ENCODE results near the gene ATP5PB.

Gene ATP5PB

GRCh38 chr1:111491070-111491469 lies 41.8 kb downstream of the ATP5PB start:
- Histone ChIP-seq H3K9me3 (ENCODE audit: control insufficient read depth, low read length) (peaks cover 9% of the 10 kb centered on the region), H3K27me3 (replicated peaks; ENCODE audit: control insufficient read depth, insufficient read depth, low read length) (peaks cover 4% of the 10 kb centered on the region), H3K4me3 (ENCODE audit: low read length) (no peak overlapping the region), H3K36me3 (ENCODE audit: control insufficient read depth, insufficient read depth, low read length, severe bottlenecking) (no peaks in the 10 kb centered on the region), H3K9ac (ENCODE audit: low read length) (no peak overlapping the region), H3K4me1 (ENCODE audit: control insufficient read depth, insufficient read depth, low read length) (no peaks in the 10 kb centered on the region)
- DNase-seq (ENCODE audit: low read depth), result no peak

- DNase-seq (ENCODE audit: low read depth), result no peak
- H3K9me3 ChIP-seq (ENCODE audit: control insufficient read depth, low read length), result peaks cover 14% of the 10 kb centered on the region
- no peaks in the 10 kb centered on the region for H3K36me3 ChIP-seq (ENCODE audit: control insufficient read depth, insufficient read depth, low read length, severe bottlenecking)
- no peak overlapping the region for H3K9ac ChIP-seq (ENCODE audit: low read length)
- H3K4me3 ChIP-seq (ENCODE audit: low read length), result no peak overlapping the region
- peaks cover 18% of the 10 kb centered on the region for H3K27me3 ChIP-seq (replicated peaks; ENCODE audit: control insufficient read depth, insufficient read depth, low read length)
- no peaks in the 10 kb centered on the region for H3K4me1 ChIP-seq (ENCODE audit: control insufficient read depth, insufficient read depth, low read length)
Observed at GRCh38 chr1:111496398-111496797, 47.1 kb downstream of the ATP5PB start.

GRCh38 chr1:111497592-111497991 lies 48.3 kb downstream of the ATP5PB start:
- Histone ChIP-seq H3K9ac (ENCODE audit: low read length) (no peak overlapping the region), H3K27me3 (replicated peaks; ENCODE audit: control insufficient read depth, insufficient read depth, low read length) (peaks cover 18% of the 10 kb centered on the region), H3K36me3 (ENCODE audit: control insufficient read depth, insufficient read depth, low read length, severe bottlenecking) (no peaks in the 10 kb centered on the region), H3K9me3 (ENCODE audit: control insufficient read depth, low read length) (peaks cover 14% of the 10 kb centered on the region), H3K4me3 (ENCODE audit: low read length) (no peak overlapping the region), H3K4me1 (ENCODE audit: control insufficient read depth, insufficient read depth, low read length) (no peaks in the 10 kb centered on the region)
- no peak for DNase-seq (ENCODE audit: low read depth)

- H3K27me3 ChIP-seq (replicated peaks; ENCODE audit: control insufficient read depth, insufficient read depth, low read length), result peaks cover 22% of the 10 kb centered on the region
- H3K9me3 ChIP-seq (ENCODE audit: control insufficient read depth, low read length), result peaks cover 13% of the 10 kb centered on the region
- H3K4me3 ChIP-seq (ENCODE audit: low read length), result no peak overlapping the region
- no peaks in the 10 kb centered on the region for H3K36me3 ChIP-seq (ENCODE audit: control insufficient read depth, insufficient read depth, low read length, severe bottlenecking)
- no peak overlapping the region for H3K9ac ChIP-seq (ENCODE audit: low read length)
- no peak for DNase-seq (ENCODE audit: low read depth)
- H3K4me1 ChIP-seq (ENCODE audit: control insufficient read depth, insufficient read depth, low read length), result no peaks in the 10 kb centered on the region
Observed at GRCh38 chr1:111499026-111499785, 49.9 kb downstream of the ATP5PB start.

- no peak for DNase-seq (ENCODE audit: low read depth)
- H3K27me3 ChIP-seq (replicated peaks; ENCODE audit: control insufficient read depth, insufficient read depth, low read length), result peaks cover 22% of the 10 kb centered on the region
- H3K36me3 ChIP-seq (ENCODE audit: control insufficient read depth, insufficient read depth, low read length, severe bottlenecking), result no peaks in the 10 kb centered on the region
Observed at GRCh38 chr1:111501645-111502044, 52.4 kb downstream of the ATP5PB start.

GRCh38 chr1:111503585-111504060 lies 54.4 kb downstream of the ATP5PB start, which contains the start of the genes ADORA3 and TMIGD3:
TSS of gene ADORA3 (minus strand) at chr1:111503633. CDS start at chr1:111503354, 279 bp downstream.
TSS of gene TMIGD3 (minus strand) at chr1:111503633. CDS start at chr1:111503354, 279 bp downstream.
- peaks cover 13% of the 10 kb centered on the region for H3K4me1 ChIP-seq (ENCODE audit: control insufficient read depth, insufficient read depth, low read length)
- no peaks in the 10 kb centered on the region for H3K9me3 ChIP-seq (ENCODE audit: control insufficient read depth, low read length)
- no peak for DNase-seq (ENCODE audit: low read depth)
- no peaks in the 10 kb centered on the region for H3K36me3 ChIP-seq (ENCODE audit: control insufficient read depth, insufficient read depth, low read length, severe bottlenecking)
- H3K27me3 ChIP-seq (replicated peaks; ENCODE audit: control insufficient read depth, insufficient read depth, low read length), result peaks cover 22% of the 10 kb centered on the region
- no peak within 1 kb of the TSS for H3K4me3 ChIP-seq (ENCODE audit: low read length)
- H3K9ac ChIP-seq (ENCODE audit: low read length), result no peak within 1 kb of the TSS

More at GRCh38 chr1:111501645-111502044, 52.4 kb downstream of the ATP5PB start:
- no peak overlapping the region for H3K4me3 ChIP-seq (ENCODE audit: low read length)
- H3K4me1 ChIP-seq (ENCODE audit: control insufficient read depth, insufficient read depth, low read length), result no peaks in the 10 kb centered on the region
- H3K9ac ChIP-seq (ENCODE audit: low read length), result no peak overlapping the region
- no peaks in the 10 kb centered on the region for H3K9me3 ChIP-seq (ENCODE audit: control insufficient read depth, low read length)

- Histone ChIP-seq H3K9ac (ENCODE audit: low read length) (no peak overlapping the region), H3K36me3 (ENCODE audit: control insufficient read depth, insufficient read depth, low read length, severe bottlenecking) (no peaks in the 10 kb centered on the region), H3K4me3 (ENCODE audit: low read length) (no peak overlapping the region), H3K9me3 (ENCODE audit: control insufficient read depth, low read length) (no peaks in the 10 kb centered on the region), H3K4me1 (ENCODE audit: control insufficient read depth, insufficient read depth, low read length) (peaks cover 15% of the 10 kb centered on the region), H3K27me3 (replicated peaks; ENCODE audit: control insufficient read depth, insufficient read depth, low read length) (peaks cover 22% of the 10 kb centered on the region)
- no peak for DNase-seq (ENCODE audit: low read depth)
Observed at GRCh38 chr1:111504097-111504496, 54.8 kb downstream of the ATP5PB start.

GRCh38 chr1:111505641-111506119 lies 56.4 kb downstream of the ATP5PB start:
- Histone ChIP-seq H3K4me3 (ENCODE audit: low read length) (no peak overlapping the region), H3K9me3 (ENCODE audit: control insufficient read depth, low read length) (no peaks in the 10 kb centered on the region), H3K4me1 (ENCODE audit: control insufficient read depth, insufficient read depth, low read length) (peaks cover 29% of the 10 kb centered on the region), H3K9ac (ENCODE audit: low read length) (no peak overlapping the region), H3K27me3 (replicated peaks; ENCODE audit: control insufficient read depth, insufficient read depth, low read length) (peaks cover 12% of the 10 kb centered on the region), H3K36me3 (ENCODE audit: control insufficient read depth, insufficient read depth, low read length, severe bottlenecking) (no peaks in the 10 kb centered on the region)
- DNase-seq (ENCODE audit: low read depth), result no peak

GRCh38 chr1:111506561-111506960 lies 57.3 kb downstream of the ATP5PB start:
- no peak overlapping the region for H3K9ac ChIP-seq (ENCODE audit: low read length)
- no peaks in the 10 kb centered on the region for H3K9me3 ChIP-seq (ENCODE audit: control insufficient read depth, low read length)
- peaks cover 9% of the 10 kb centered on the region for H3K27me3 ChIP-seq (replicated peaks; ENCODE audit: control insufficient read depth, insufficient read depth, low read length)
- peaks cover 29% of the 10 kb centered on the region for H3K4me1 ChIP-seq (ENCODE audit: control insufficient read depth, insufficient read depth, low read length)
- no peaks in the 10 kb centered on the region for H3K36me3 ChIP-seq (ENCODE audit: control insufficient read depth, insufficient read depth, low read length, severe bottlenecking)
- no peak for DNase-seq (ENCODE audit: low read depth)
- H3K4me3 ChIP-seq (ENCODE audit: low read length), result no peak overlapping the region

GRCh38 chr1:111507411-111508201 lies 58.3 kb downstream of the ATP5PB start:
- DNase-seq (ENCODE audit: low read depth), result no peak
- Histone ChIP-seq H3K4me1 (ENCODE audit: control insufficient read depth, insufficient read depth, low read length) (peaks cover 29% of the 10 kb centered on the region), H3K9ac (ENCODE audit: low read length) (peak overlapping the region; percentile 79), H3K4me3 (ENCODE audit: low read length) (peak overlapping the region; percentile 65), H3K27me3 (replicated peaks; ENCODE audit: control insufficient read depth, insufficient read depth, low read length) (peaks cover 8% of the 10 kb centered on the region), H3K36me3 (ENCODE audit: control insufficient read depth, insufficient read depth, low read length, severe bottlenecking) (no peaks in the 10 kb centered on the region), H3K9me3 (ENCODE audit: control insufficient read depth, low read length) (no peaks in the 10 kb centered on the region)

- no peak for DNase-seq (ENCODE audit: low read depth)
- Histone ChIP-seq H3K36me3 (ENCODE audit: control insufficient read depth, insufficient read depth, low read length, severe bottlenecking) (no peaks in the 10 kb centered on the region), H3K9me3 (ENCODE audit: control insufficient read depth, low read length) (no peaks in the 10 kb centered on the region), H3K4me3 (ENCODE audit: low read length) (no peak overlapping the region), H3K9ac (ENCODE audit: low read length) (no peak overlapping the region), H3K4me1 (ENCODE audit: control insufficient read depth, insufficient read depth, low read length) (peaks cover 29% of the 10 kb centered on the region), H3K27me3 (replicated peaks; ENCODE audit: control insufficient read depth, insufficient read depth, low read length) (no peaks in the 10 kb centered on the region)
Observed at GRCh38 chr1:111509997-111510375, 60.7 kb downstream of the ATP5PB start.

Measured in adipocyte (in vitro differentiated cells).